Stimulated activated CD4-positive, alpha-beta T cell treated with anti-CD3 and anti-CD28 coated beads, Interleukin-4, amount 100 ng/mL, for 1 hour (primary cell): ENCODE results near the gene RTTN.
"Not testable (repeated sequence)": the region's sequence is repeated elsewhere in the genome, so short reads cannot be mapped to it uniquely, and the experiment has no call there.

Source experiments
- DNase-seq: peaks from one replicate; pipeline ENCODE4 v3.0.0-alpha.2; 2020

The RTTN gene

DNA sequence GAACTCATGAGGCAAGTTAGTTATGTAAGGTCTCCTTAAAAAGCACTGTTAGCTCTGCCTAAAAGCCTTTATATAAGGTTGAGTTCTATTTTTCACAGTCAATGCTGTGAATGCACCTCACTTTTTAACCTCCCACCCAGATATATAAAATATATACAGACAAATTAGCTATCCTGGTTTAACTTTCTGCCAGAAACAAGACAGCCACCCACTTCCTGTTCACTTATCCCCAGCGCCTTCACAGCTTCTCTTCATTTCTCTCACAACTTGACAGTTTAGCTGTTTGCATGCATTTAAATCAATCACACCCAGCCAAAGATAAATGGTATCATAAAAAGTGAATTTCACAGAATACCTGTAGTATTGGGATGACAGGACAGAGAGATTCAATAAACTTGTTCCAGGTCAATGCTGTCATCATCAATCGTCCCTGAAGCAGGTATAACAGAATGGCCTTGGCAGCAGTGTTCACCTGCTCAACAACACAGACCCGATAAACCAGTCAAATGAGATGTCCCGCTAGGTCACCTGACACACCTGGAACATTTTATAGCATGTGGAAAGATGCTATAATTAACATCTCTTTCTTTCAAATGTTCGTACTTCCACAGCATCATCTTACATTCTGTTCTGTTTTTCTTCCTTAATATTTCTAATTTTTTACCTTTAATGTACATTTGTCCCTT, 55.7 kb downstream of the RTTN start:
- no peak for DNase-seq

DNA sequence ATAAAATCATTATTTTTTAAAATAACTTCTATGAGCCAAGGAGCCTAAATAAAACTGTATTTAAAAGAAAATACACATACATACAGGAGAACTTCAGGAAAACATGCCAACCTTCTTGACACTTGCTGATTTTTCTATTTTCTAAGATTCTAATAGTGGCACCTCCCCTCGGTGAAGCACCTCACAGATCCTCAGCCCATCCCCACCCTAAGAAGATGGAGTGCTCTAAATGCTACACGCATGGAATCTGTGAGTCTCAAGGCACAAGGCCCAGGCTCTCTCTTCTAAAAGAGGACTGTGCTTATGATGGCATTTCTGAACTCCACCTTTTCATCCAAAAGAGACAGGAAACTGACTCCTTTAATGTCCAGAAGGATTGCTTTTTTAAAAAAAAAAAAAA, 56.3 kb downstream of the RTTN start:
- DNase-seq = no peak

DNA sequence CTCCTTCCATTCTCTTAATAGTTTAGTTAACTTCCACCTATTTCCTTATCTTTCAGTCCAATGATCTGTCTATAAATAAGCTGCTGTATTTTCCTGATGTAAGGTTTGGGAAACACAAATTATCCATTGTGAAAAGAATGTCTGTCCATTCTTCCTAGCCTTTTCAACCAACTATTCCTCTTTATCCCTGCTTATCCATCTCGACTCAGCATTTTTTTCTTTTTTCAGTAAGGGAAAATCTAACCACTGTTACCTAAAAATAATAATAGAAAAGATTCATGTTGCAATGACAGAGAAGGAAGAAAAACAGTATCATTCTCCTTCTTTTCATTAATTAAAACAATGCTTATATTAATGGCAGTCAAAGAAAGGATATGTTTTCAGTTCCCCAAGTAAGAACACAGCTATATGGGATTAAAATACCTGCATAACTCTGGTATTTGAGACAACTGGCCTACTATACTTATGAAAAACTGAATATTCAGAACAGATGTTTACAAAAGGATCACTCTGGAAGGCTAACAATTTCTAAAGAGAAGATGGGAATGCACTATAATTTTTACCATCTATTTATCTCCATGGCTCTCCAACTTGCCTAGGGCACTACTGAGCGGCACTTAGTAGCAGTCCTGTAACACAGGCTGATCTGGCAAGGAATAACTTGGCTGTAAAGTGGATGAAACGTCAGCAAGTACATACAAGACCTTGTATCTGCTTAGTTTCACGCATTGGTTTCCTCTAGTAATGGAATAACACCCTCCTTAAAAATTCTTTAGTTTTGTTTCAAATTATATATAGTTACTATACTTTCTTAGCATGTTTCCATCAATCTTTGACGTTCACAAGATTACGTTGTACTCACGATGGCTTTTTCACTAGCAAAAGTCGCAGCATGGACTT, 57.2 kb downstream of the RTTN start:
- DNase-seq = no peak

DNA sequence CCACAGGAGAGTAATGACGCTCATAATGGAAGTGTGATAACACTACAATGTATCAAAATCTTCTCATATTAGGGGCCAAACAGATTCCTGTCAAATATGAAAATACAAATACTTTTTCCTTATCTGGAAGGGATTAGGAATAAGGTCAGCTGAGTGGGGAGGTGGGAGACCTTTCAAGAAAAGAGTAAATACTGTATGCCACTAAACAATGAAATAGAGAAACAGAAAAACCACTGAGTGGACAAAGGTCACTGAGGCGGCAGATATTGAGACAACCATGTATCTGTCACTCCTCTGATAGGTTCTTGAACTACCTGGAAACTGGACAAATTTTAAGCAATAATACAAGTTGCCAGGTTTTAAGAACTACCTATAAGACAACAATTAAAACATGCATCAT, 59.3 kb downstream of the RTTN start:
- DNase-seq = no peak

DNA sequence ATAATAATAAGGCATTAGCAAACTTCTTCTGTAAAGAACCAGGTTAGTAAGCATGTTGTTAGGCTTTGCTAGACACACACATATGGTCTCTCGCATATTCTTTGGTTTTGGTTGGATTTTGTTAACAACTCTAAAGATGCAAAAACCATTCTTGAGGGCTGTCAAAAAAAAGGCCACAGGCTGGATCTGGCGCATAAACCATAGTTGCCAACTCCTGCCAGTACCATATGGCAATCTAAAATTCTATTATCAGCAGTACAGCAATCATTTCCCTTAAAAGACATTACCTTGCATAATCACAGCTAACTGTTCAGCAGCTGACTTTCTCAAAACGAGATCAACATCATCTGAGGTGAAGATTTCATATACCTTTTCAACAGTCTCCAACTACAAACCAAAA, 63.5 kb downstream of the RTTN start:
- no peak for DNase-seq

DNA sequence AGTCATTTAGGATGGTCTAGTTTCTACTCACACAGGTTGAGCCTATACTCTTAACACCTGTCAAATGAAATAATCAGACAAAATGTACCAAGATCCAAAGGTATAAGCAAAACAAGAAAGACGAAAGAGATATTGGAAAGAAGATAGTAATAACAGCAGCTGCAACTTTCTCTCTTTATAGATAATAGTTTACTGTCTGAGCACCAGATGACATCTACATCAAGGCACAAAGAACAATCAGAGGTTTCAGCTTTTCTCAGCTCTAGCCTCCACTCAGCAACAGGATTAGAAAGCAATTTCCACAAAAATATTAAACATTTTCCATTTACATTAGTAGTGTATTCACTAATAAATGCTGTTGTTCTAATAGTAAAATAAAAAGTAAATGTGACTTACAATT, 66.3 kb downstream of the RTTN start:
- DNase-seq = no peak

DNA sequence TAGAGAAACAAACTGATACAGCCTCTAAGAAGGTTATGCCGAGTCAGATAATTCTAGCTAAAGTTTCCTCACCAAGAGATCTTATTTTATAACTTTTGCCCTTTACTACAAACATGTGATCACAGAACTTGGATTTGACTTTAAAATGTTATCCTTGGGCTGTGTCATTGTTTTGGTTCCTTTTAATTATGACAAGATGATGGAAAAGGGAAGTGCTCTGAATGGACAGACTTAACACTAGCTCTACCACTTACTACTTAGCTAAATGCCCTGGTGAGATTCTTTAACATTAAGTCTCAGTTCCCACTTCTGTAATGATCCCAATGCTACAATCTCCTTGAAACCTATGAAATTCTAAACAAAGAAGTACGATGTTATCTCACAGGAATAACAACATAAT, 69.9 kb downstream of the RTTN start:
- DNase-seq = no peak

DNA sequence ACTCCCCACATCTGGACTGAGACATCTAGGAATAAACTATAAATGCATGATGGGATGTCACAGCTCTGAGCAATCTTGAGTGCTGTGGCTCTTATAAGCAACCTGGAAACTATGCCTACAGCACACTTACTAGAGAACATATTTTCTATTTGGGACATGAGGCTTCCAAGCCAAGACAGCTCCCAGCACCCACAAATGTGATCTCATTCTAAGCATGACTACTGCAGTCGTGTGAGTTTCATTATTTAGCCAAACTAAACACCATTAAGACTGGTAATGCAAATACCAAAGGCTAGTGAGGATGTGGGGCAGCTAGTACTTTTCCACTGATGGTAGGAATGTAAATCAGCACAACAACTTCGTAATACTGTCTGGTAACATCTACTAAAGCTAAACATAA, 72.5 kb downstream of the RTTN start:
- no peak for DNase-seq

DNA sequence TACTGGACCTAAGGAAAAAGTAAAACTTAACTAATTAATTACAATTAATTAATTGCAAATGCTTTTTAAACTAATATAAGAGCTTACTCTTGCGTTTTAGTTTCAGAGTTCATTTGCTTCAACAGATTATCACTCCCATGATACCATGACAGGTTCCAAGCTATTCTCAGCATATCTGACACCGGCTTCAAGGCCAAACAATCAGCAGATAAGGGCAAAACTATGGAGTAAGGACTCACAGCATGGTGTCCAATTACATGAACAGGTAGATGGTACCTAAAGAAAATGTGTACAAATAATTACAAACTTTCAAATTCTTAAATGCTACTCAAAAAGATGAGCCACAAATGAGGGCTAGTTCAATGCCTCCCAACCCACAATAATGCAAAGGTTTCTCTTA, 77.2 kb downstream of the RTTN start:
- no peak for DNase-seq

DNA sequence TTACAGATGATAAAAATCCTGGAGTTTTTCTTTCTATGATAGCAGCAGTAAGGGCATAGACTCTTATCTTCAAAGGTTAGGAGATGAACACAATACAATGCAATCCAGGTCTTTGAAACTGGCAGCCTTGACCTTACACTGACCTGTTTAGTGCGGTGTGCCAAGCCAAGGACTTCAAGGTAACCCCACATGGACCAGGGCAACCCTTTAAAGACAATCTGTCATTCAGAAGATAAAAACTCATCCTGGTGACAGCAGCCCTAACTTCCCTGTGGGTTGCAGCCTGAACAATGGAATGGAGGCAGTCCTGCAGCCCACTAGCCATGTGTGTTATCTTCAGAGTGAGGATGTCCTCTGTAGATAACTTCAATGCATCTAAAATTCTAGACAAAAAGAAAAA, 78.1 kb downstream of the RTTN start:
- no peak for DNase-seq

DNA sequence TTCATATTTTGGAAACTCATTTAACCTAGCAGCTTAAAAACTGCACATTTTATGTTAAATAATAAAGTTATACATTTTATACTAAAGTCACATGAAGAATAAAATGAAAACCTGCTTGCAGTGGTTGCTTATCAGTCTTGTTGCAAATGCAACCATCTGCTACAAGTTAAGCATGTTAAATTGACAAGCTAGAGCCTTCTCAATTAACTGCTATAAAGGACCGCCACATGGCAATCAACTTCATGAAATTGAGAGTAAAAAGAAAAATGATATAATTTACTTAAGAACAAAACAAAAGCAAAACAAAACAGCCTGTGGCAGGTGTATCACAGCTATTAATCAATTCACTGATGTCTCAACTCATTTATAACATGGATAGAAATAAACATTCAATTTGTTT, 78.7 kb downstream of the RTTN start:
- DNase-seq = no peak

DNA sequence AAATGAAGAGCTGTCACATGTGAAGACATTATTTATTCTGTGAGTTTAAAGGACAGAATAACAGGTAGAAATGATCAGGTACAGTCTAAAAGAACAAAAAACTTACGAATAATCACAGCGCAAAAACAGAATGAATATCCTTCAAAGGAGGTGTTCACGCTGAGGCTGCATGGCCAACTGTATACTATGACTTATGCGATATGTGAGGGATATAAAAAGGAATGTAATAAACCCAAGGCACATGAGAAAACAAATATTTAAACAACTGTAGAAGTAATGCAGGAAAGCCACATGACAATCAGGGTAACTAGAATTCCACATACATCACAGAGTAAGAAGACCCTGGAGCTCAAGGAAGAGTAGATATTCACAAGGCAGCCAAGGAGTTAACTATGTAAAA, 81.3 kb downstream of the RTTN start:
- DNase-seq = no peak

DNA sequence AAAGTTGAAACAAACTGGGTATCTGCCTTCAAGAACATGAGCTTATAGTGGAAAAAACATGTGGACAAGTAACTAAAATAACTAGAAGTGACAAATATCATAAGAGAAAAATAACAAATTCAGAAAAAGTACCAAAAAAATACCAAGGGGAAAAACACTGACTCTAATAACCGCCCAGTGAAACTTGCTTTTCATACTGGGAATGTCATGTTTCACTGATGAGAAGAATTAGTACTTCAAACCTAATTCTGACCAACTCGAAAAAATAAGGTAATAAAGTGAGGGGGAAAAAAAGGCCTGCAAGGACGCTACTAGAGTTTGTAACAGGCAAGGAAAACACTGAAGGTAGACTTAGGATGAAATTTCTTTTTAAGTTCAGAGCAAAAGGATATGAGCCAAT, 83.6 kb downstream of the RTTN start:
- DNase-seq = no peak

DNA sequence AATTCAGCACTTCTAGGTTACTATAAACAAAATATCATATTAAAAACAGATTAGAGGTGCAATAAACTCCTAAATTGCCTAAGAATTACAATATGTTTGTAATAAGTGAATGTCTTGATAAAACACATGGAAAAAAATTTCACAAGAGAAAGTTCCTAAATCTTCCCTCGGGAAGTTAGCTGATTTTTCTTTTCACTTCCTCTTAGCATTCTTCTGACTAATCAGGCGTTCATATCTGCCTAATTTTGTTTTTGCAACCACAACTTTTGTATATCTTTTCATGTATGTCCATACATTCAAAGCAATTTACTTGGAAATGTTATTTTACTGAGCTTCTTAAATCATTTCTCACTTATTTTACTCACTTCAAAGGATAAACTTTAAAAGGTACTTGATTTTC, 88.5 kb downstream of the RTTN start:
- DNase-seq = no peak

DNA sequence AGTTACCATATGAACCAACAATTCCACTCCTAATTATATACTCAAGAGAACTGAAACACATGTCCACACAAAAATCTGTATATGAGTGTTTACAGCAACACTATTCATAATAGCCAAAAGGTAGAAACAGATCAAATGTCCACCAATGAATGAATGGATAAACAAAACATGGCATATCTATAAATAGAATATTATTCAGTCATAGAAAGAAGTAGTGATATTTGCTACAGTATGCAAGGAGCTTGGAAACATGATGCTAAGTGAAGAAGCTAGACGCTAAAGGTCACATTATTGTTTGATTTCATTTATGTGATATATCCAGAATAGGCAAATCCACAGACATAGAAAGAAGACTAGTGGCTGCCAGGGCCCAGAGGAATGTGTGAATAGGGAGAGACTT, 92.0 kb downstream of the RTTN start:
- DNase-seq = no peak

DNA sequence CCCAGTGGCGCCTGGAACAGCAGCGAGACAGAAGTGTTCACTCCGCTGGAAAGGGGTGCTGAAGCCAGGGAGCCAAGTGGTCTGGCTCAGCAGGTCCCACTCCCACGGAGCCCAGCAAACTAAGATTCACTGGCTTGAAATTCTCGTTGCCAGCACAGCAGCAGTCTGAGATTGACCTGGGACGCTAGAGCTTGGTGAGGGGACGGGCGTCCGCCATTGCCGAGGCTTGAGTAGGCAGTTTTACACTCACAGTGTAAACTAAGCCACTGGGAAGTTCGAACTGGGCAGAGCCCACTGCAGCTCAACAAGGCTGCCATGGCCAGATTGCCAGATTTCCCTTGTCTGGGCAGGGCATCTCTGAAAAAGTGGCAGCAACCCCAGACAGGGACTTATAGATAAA, 94.8 kb downstream of the RTTN start:
- DNase-seq = no peak

DNA sequence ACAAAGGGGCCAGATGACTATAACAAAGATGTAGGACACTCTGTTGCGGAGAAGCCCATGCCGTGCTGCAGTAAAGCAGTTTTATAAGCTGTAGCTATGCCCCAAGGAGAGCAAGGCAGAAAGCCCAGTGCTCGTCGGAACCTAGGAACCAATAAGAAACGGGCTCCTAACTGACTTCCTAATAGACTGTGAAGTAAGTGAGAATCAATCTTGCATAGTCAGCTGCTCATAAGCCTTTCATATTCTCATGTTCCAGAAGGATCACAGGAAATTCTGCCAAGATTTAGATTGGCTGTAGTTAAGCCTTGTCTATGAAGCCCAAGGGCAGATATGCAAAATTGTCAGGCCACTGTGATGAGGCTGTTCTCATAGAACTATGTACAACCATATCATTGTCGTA, 98.4 kb downstream of the RTTN start:
- no peak for DNase-seq

DNA sequence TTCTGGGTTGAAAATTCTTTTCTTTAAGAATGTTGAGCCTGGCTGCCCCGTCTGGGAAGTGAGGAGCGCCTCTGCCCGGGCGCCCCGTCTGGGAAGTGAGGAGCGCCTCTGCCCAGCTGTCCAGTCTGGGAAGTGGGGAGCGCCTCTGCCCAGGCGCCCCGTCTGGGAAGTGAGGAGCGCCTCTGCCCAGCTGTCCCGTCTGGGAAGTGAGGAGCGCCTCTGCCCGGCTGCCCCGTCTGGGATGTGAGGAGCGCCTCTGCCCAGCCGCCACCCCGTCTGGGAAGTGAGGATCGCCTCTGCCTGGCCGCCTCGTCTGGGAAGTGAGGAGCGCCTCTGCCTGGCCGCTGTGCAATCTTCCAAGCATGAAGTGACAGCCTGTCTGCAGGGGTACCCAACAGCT, 102.6 kb downstream of the RTTN start:
- not testable (repeated sequence) for DNase-seq

DNA sequence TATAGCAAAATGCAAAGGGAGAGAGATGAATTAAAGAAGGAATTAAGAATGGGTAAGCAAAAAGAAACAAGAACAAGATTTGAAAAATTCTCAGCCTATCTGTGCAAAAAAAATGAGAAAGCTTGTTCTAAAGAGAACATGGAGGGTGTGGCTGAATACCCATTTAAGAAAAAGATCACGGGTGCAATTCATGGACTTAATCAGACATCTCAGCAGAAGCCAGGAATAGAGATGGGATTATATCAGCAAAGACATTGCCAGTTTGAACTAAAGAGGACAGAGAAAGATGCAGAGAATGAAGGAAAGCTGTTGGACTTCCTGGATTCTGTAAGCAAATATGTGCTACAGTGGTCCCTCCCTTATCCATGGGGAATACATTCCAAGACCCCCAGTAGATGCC, 115.6 kb downstream of the RTTN start:
- DNase-seq = no peak

DNA sequence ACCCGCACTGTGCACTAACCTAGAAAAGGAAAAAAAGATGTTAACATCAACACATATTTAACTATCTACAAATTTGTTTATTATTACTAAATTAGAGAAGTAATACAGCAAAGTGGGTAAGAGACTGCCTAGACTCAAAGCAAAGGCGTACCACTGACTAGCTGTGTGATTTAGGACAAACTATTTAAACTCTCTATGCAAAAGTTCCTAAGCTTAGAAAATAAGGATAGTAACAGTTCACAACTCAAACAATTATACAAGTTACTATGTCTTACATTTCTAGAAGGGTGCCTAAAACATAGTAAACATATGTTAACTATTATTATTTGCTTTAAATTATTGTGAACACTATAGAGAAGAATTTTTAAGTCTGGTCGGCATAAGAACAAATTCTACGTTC, 119.4 kb downstream of the RTTN start:
- no peak for DNase-seq

DNA sequence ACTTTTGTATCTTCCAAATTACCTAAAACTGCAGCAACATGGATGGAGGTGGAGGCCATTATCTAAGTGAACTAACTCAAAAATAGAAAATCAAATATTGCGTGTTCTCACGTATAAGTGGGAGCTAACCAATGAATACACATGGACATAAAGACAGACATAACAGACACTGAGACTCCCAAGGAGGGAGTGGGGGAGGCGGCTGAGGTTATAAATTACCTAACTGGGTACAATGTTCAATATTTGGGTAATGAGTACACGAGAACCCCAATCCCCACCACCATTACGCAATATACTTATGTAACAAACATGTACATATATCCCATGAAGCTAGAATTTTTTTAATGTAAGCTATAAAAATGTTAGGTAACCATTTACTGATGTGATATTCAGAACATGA, 119.8 kb downstream of the RTTN start:
- DNase-seq = no peak

DNA sequence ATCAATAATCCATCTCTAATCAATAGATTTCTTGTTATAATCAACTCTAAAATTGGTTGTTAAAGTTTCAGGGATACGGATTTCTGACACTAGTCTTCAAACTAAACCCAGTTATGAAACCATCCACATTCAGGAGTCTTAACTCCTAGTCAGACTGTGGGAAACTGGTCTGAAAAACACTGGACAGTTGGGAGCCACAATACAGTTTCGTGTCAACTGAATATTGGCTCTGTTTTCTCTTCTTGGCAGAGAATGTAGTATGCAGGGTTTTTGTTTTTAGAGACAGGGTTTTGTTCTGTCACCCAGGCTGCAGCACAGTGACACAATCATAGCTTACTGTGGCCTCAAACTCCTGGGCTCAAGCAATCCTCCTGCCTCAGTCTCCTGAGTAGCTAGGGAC, 123.1 kb downstream of the RTTN start:
- DNase-seq = no peak

DNA sequence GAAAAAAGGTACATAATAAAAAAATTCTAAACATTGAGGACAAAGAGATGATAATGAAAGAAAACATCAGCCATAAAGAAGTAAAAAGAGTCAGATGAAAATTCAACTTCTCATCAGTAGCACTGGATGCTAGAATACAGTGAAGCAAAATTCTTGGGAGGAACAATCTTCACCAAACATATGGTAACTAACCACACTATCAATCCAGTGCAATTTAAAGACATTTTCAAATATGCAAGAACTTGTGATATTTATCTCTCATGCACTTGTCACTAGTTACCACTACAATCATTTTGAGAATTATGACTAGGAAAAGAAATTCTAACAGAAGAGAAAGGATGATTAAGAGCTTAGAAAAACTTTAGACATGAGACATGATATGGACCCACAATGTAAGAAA, 127.4 kb downstream of the RTTN start:
- DNase-seq = no peak

DNA sequence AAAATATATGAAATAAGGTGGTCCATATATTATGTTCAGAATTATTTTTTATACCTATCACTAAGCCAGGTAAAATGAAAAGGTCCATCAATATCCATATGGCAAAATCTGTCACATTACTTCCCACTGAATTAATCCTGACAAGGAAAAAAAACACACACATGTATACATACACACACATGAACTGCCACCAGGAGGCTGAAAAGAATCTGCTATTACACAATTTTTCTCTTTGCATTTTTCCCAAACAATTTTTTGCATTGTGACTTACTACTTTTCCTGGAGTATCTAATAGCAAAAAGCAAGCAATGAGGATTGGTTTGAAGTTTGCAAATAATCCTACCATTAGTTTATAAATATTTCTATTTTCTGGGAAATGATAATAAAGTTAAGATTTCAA, 129.6 kb downstream of the RTTN start:
- no peak for DNase-seq

DNA sequence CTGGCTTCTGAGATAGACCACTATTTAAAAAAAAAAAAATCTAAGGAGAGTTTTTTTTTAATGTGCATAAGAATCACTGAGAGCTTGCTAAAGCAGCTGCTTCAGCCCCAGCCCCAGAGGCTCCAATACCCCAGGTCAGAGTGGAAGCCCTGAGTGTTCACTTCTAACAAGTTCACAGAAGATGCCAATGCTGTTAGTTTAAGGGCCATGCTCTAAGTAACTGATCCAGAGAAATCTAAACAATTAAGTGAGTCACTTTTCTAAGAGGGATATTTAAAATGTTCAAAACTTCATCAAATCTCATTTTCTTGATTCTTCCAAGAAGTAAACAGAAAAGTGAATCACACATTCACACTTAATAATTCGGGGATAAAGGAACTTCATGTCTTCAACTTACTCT, 131.4 kb downstream of the RTTN start:
- DNase-seq = no peak
